Ammon's horn (tissue), 1 donor: ENCODE data around the gene NPAS3.
A peak's percentile ranks its signal among the peaks of the same experiment; 100 is the strongest.

ENCODE experiments used
- DNase-seq: peaks from one replicate; pipeline ENCODE4 v3.0.0-alpha.2; 2016; ENCODE audit warnings: low spot score

The NPAS3 gene

GRCh38 chr14:32938719-32939253, at the start of gene NPAS3:
Gene NPAS3 (plus strand): TSS chr14:32938879.
- peak; percentile 36 for DNase-seq

DNA sequence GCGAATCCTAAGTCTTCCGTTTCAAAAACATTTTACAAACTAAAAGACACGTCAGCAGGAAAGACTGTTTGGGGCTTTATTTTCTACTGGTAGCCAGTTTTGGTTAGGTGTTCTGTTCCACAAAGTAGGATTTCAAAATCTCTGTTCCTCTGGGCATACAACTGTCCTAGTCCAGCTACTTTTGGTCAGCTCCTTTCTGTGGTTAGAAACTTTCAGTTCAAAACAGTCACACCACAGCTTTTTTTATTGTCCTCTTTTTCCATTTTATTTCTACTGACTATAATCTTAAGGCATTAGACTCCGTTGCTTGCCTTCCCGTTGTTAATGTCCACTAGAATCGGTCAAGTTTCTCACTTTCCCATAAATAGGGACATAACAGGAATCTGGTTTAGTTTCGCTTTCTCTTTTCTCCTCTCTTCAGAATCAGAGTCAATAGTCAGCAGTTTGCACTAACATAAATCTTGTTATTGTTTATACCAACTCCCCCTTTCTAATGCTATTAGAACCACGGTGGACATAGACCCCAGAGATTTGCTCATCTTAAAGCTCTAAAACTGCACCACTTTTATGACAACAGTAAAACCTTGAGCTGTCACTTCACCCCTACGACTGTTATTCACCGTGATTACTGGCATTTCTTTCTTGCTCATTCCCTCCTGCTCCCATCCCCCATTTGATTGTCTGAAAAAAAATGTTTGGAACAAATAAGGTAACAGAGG, 41.5 kb upstream of the NPAS3 start:
- DNase-seq = peak; percentile 49

DNA sequence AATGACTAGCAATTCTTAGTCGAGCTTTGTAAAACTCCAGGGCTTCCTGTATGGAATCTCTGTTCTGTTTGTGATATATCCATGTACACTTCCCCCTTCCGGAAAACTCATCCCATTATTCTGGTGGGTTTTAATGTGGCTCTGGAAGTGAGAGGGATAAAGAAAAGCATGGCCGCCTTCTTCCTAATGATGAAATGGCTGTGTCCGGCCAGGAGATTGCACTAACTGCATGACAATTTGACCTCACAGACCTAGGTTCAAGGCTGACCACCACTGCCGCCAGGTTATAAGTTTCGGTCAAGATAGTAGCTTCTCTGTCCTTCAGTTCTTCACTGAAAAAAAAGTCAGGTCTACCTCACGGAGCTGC, 41.0 kb upstream of the NPAS3 start:
- peak; percentile 5 for DNase-seq

- no peak for DNase-seq
These were observed 39.8 kb upstream of the NPAS3 start for GRCh38 chr14:32898876-32899275.

DNA sequence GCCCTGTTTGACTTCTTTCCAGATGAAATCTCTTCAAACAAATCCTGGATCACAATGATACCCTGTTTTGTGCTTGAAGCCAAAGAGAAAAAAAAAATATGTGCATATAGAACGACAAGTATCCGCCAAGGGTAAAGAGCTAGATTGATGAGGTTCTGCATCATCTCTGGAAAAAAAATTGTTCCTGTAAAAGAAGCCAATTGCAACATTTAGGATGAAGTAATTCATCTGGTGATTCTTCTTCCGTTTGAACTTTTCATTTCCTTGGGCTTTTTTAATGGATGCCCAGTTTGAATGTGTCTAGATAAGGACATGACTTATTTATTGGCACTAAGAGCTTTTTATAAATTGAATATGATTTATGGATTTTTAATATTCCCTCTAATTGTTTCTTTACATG, 38.1 kb upstream of the NPAS3 start:
- no peak for DNase-seq

GRCh38 chr14:32905013-32905412, 33.7 kb upstream of the NPAS3 start:
- no peak for DNase-seq

- DNase-seq = no peak
These were observed 32.0 kb upstream of the NPAS3 start for GRCh38 chr14:32906672-32907071.

DNA sequence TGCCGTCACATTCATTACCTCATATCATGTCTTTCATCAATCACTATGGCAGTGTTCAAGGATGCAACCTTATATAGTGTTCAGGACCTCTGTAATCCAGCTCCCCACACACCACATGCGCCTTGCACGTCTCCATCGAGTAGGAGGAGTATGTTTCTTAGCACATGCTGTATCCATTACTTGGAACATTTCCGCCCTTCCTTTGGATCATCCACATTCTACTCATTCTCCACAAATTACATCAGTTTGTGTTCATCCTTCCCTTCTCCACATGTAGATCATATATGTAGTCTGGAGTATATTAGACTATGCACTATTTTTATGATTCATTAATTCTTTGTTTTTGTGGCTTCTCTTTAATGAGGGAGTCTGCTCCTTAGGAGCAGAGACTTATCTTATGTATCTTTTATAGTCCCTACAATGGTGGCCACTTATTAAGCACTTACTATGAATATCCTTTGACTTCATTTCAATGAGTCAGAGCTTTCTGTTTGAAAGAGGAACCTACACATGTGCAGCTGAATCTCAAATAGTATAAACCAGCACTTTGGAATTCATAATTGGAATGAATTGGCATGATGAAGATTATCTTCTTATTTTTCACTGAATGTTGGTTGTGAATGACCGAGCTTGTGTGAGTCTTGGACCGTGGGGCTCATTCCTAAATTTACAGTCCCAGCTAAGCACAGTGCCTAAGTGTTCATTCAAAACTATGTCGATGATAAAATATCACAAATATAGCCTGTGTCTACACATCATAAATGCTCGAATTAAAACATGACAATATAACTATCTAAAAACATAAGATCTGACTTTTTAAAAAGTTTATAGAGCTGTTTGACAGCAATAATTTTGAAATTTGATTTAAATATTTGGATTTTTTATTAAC, 30.2 kb upstream of the NPAS3 start:
- DNase-seq = no peak

DNA sequence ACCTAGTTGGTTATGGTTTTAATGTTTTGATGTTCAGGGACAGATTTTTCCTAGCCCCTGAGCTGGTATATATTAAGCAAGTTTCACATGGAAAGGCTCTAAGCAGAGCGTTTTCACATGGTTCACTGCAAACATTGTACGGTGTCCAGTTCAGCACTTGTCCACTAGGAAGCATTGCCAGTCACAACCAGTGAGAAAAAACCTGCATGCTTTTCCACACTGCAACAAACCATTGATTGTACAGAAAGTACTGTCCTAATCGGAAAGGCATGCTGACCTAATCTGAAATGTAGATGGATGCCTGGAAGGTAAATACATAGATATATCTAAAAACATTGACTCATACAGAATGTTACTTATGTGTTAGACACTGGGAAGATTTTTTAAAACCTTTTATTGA, 25.0 kb upstream of the NPAS3 start:
- DNase-seq = peak; percentile 67

DNA sequence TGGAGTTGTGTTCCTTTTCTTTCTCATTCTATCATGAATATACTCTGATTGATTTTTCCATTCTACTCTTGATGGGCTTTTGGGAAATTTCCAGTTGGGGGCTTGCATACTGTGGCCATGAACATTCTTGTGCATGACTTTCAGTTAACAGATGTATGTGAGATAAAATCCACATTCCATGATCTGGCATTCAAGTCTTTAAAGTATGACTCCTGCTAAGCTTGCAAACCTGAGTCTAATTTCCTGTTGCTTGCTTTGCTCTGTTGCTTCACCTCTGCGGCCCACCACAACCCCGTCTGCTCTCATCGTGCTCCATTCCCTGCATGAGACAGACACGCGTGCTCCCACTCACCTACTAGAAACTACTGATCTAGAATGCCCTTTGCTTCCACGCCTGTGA, 24.3 kb upstream of the NPAS3 start:
- no peak for DNase-seq

DNA sequence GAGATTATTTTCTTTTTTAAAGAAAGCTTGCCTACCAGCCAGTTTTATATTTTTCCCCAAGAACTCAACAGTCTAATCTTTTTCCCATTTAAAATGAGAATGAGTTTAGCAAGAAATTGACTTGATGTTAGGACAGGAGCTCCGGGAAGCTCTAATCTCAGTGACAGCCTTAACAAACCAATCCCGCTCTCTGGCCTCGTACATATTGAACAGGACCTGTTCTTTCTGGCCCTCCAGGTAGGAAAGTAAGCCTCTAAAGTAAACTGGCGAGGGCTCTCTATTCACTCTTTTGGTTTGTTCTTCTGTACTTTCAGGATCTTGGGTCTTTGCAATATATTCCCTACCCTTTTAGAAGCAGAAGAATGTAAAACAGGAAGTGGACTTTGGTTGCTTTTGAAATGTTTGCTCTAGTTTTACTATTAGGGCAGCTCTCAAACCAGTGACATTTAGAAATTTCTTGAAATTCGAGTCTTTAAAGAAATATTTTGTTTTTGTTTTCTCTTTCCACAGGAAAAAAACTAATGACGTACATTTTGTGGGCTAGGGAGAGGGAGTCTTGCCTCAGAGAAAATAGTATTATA, 17.9 kb upstream of the NPAS3 start:
- no peak for DNase-seq

DNA sequence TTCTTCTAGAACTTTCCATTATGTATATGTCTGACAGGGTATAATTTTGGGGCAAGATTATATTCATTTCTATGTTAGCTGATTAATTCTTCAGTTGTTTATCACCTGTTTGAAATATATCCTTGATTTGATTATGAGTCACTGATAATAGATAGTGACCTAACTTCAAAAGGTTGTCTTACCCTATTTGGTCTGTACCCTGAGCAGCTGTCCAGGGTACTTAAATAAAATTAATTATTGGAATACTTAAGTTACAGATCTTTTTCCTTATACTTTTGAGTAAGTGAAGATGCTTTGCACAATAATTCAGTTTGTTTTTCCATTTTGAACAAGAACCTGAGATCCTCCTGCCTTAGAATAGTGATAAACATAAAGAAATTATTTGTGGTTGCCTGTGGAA, 13.2 kb upstream of the NPAS3 start:
- no peak for DNase-seq

DNA sequence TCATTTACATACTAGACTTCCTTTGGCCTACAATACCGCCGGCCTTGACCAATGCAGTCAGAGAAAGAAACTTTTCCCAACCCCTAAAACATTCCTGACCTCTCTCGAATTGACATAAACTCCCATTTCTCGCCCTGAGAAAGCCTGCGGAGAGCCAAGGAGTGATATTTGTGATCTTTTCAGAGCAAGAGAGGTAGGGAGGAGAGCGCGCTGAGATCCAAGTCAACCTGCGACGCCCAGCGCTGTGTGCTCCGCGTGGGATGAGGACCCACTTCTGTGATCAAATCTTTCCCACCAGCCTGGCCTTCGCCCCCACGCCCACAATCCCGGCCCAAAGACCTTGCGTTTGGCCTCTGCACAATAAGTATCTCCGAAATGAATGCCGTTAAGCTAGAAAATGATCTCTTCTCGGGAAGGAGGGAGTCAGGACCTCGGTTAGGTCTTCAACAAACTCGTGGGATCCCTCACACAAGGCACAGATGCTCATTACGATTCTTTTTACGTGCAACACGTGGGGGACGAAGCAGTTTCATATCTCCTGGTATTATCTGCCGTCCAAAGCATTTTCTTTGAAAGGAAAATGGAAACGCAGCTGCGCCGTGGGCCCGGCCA, 6.3 kb upstream of the NPAS3 start:
- no peak for DNase-seq

- peak; percentile 40 for DNase-seq
These were observed 5.6 kb upstream of the NPAS3 start for GRCh38 chr14:32932914-32933628.

DNA sequence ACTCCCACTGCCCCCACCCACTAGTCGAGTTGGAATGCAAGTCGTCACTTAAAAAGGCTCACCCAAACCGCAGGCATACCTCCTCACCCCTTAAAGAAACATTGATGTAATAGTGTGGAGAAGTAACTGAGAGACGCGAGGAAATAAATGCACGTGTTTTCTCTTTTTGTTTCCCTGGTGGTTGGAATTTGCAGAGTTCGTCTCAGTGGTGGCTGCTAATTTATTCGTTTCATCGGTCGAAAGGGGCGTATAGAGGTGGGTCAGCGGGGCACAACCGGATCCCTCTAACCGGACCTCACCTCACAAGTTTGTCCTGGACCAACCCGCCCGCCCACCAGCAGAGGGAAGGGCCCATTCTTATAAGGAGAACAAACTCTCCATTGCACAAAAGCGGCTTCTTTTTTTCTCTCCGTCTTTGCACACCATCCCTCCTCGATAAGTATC, 5.0 kb upstream of the NPAS3 start:
- peak; percentile 12 for DNase-seq

- peak; percentile 85 for DNase-seq
These were observed 4.4 kb upstream of the NPAS3 start for GRCh38 chr14:32934073-32934880.

GRCh38 chr14:32934881-32935633, 3.6 kb upstream of the NPAS3 start:
- DNase-seq = peak; percentile 45

GRCh38 chr14:32939254-32940065, 781 bp downstream of the NPAS3 start:
- DNase-seq = peak; percentile 86

- peak; percentile 22 for DNase-seq
These were observed 1.5 kb downstream of the NPAS3 start for GRCh38 chr14:32940066-32940651.
